Ovary (tissue), 9 donors: ENCODE results near the gene MDFI. TPM values are rescaled to one million over a fixed set of nuclear protein-coding genes. Genes with fewer than 3 reads are reported as not detected.

Experiments used
- DNase-seq, 5 donors: peaks; one replicate each; pipeline ENCODE4 v3.0.0-alpha.2; 2019 to 2020
- H3K27ac ChIP-seq, 2 donors: fragments of 200-600 bp; one replicate each; pipeline versions ENCODE4 v1.5.1 to v1.8.0; 2019 to 2022
- H3K27me3 ChIP-seq: fragments of 200-600 bp; one replicate; pipeline ENCODE4 v1.8.0; 2022
- H3K36me3 ChIP-seq: fragments of 200-600 bp; sonication (generic); one replicate; pipeline ENCODE4 v1.5.1; 2019
- H3K4me1 ChIP-seq: one replicate; pipeline ENCODE4 v1.8.1; 2013; ENCODE audit warnings: mild to moderate bottlenecking, moderate library complexity; ENCODE audit not compliant: insufficient read depth
- H3K4me3 ChIP-seq: fragments of 200-600 bp; sonication (generic); one replicate; pipeline ENCODE4 v1.5.1; 2017
- H3K9me3 ChIP-seq, 2 donors: fragments of 200-600 bp in 1 of 2; sonication (generic) in 1 of 2; one replicate each; pipeline versions ENCODE4 v1.5.1 to v1.8.1; 2013 to 2019; ENCODE audit warnings: mild to moderate bottlenecking in 1 of 2, moderate library complexity in 1 of 2
- CTCF ChIP-seq, 3 donors: fragments of 450-650 bp in 2 of 3; fragments of 200-600 bp in 1 of 3; IDR thresholded peaks; one replicate each; pipeline versions ENCODE4 v1.5.1 to v1.8.0; 2016 to 2022; ENCODE audit warnings: antibody characterized with exemption in 3 of 3, mild to moderate bottlenecking in 1 of 3
- EP300 ChIP-seq: sonication (generic); formaldehyde crosslinking; IDR thresholded peaks from one replicate; pipeline ENCODE4 v1.6.1; 2017; ENCODE audit warnings: antibody characterized with exemption
- POLR2A ChIP-seq: fragments of 450-650 bp; IDR thresholded peaks from one replicate; pipeline ENCODE4 v1.6.1; 2017; ENCODE audit warnings: antibody characterized with exemption, mild to moderate bottlenecking, moderate library complexity
- WGBS, 3 donors: extraction: QIAGEN DNeasy Blood & Tissue Kit in 1 of 3; methylation state at CpG; one replicate each; pipeline versions ENCODE4 v1.1.5 to v1.1.7; 2013 to 2017; 5-methylcytosine and 5-hydroxymethylcytosine counted together
- intact Hi-C, 4 donors: fragments of 100-400 bp; cut with DNase I; formaldehyde crosslinking; loops; one replicate each; pipeline versions ENCODE4 v1.11.0 to v1.15.1; 2022 to 2023
- polyA plus RNA-seq, 2 donors: library from polyadenylated mRNA; stranded (reverse); fragments of 200-250 nt in 1 of 2; fragments of 350-450 nt in 1 of 2; fragmentation: Illumina TruSeq in 1 of 2; extraction: RNeasy Lipid Tissue Mini Kit (QIAGEN cat#74804) in 1 of 2; gene quantifications; one replicate each; pipeline ENCODE4 v1.2.3, GENCODE V29; 2013 to 2014
- total RNA-seq, 7 donors: library from RNA; depleted of rRNA in 2 of 7; stranded (reverse); fragments of >200 nt in 2 of 7; fragmentation: NEBNext Ultra II Directional in 3 of 7; extraction: Animal tissue kit (Norgen Biotek cat#: 25700) in 3 of 7; gene quantifications; one replicate each; pipeline versions ENCODE4 v1.1.0 to v1.2.4, GENCODE V29; 2016 to 2023
- donor health status: DM: no; HTN: no; CAD: no; lungs with moderate emphysema.
- donor health status: DM: no; HTN: no; CAD: no.
- donor health status: Bipolar disorder and iron deficiency.
- donor health status: DM: yes; HTN: yes; CAD: no.
- donor health status: DM: no; HTN: no; CAD: no.
- donor health status: DM: yes; HTN: yes; CAD: no.

MDFI gene
- total and polyA plus RNA-seq, 9 donors = 3.8 to 24.4 (median 20.4) TPM

GRCh38 chr6:41676431-41676830 lies 38.2 kb downstream of the MDFI start:
- intact Hi-C loops = loop anchor here in 1 of 4 donors (10.0 kb wide), 1 partner anchor 252 kb away; no protein-coding TSS in a partner anchor
- no peaks in the 10 kb centered on the region for H3K27me3 ChIP-seq
- no peak overlapping the region for H3K4me3 ChIP-seq
- no peaks in the 10 kb centered on the region for H3K4me1 ChIP-seq
- no peaks in the 10 kb centered on the region for H3K9me3 ChIP-seq
- no peak for TF ChIP-seq EP300
- no peak for TF ChIP-seq CTCF (IDR thresholded peaks at IDR 0.05)
- TF ChIP-seq POLR2A = no peak
- WGBS, 3 donors = 91 to 94% (median 93%) methylated on average over 5 of the region's 5 CpGs
- H3K36me3 ChIP-seq = no peaks in the 10 kb centered on the region
- no peak overlapping the region for H3K27ac ChIP-seq
- DNase-seq = no peak

GRCh38 chr6:41677124-41677921 lies 39.1 kb downstream of the MDFI start:
- no peaks in the 10 kb centered on the region for H3K4me1 ChIP-seq
- no peaks in the 10 kb centered on the region for H3K9me3 ChIP-seq
- no peak for DNase-seq
- no peaks in the 10 kb centered on the region for H3K27me3 ChIP-seq
- intact Hi-C loops = loop anchor here in 1 of 4 donors (10.0 kb wide), 1 partner anchor 253 kb away; no protein-coding TSS in a partner anchor
- TF ChIP-seq CTCF (IDR thresholded peaks at IDR 0.05) (no peak), POLR2A (no peak), EP300 (no peak)
- H3K27ac ChIP-seq = no peak overlapping the region
- H3K4me3 ChIP-seq = no peak overlapping the region
- WGBS, 3 donors = 57 to 60% (median 60%) methylated on average over 25 of the region's 25 CpGs
- no peaks in the 10 kb centered on the region for H3K36me3 ChIP-seq

- WGBS, 3 donors = 81 to 89% (median 86%) methylated on average over 8 of the region's 8 CpGs
- Histone ChIP-seq H3K9me3 (no peaks in the 10 kb centered on the region), H3K36me3 (no peaks in the 10 kb centered on the region), H3K27me3 (no peaks in the 10 kb centered on the region), H3K4me3 (no peak overlapping the region), H3K4me1 (no peaks in the 10 kb centered on the region), H3K27ac (no peak overlapping the region)
- no peak for TF ChIP-seq CTCF (IDR thresholded peaks at IDR 0.05)
- TF ChIP-seq POLR2A = no peak
- no peak for TF ChIP-seq EP300
- no peak for DNase-seq
- intact Hi-C loops = loop anchor here in 1 of 4 donors (10.0 kb wide), 1 partner anchor 254 kb away; no protein-coding TSS in a partner anchor
Observed at GRCh38 chr6:41678511-41679084, 40.3 kb downstream of the MDFI start.

- 94 to 95% (median 94%) methylated on average over 9 of the region's 9 CpGs for WGBS, 3 donors
- intact Hi-C loops = loop anchor here in 2 of 4 donors (5.0 to 10.0 kb wide), 2 partner anchors 255 to 312 kb away; no protein-coding TSS in a partner anchor
Observed at GRCh38 chr6:41679696-41680095, 41.4 kb downstream of the MDFI start.

More at GRCh38 chr6:41679696-41680095, 41.4 kb downstream of the MDFI start:
- TF ChIP-seq EP300 (no peak), POLR2A (no peak), CTCF (IDR thresholded peaks at IDR 0.05) (no peak)
- Histone ChIP-seq H3K9me3 (no peaks in the 10 kb centered on the region), H3K36me3 (no peaks in the 10 kb centered on the region), H3K27ac (no peak overlapping the region), H3K27me3 (no peaks in the 10 kb centered on the region), H3K4me1 (no peaks in the 10 kb centered on the region), H3K4me3 (no peak overlapping the region)
- no peak for DNase-seq
